Measurements from ENCODE around the gene CYP2A7. TPM values are rescaled to one million over a fixed set of nuclear protein-coding genes. Genes with fewer than 3 reads are reported as not detected.
"Not testable (repeated sequence)": the region's sequence is repeated elsewhere in the genome, so short reads cannot be mapped to it uniquely, and the experiment has no call there.

Gene CYP2A7
- polyA plus RNA-seq, 1 experiment = not detected

DNA sequence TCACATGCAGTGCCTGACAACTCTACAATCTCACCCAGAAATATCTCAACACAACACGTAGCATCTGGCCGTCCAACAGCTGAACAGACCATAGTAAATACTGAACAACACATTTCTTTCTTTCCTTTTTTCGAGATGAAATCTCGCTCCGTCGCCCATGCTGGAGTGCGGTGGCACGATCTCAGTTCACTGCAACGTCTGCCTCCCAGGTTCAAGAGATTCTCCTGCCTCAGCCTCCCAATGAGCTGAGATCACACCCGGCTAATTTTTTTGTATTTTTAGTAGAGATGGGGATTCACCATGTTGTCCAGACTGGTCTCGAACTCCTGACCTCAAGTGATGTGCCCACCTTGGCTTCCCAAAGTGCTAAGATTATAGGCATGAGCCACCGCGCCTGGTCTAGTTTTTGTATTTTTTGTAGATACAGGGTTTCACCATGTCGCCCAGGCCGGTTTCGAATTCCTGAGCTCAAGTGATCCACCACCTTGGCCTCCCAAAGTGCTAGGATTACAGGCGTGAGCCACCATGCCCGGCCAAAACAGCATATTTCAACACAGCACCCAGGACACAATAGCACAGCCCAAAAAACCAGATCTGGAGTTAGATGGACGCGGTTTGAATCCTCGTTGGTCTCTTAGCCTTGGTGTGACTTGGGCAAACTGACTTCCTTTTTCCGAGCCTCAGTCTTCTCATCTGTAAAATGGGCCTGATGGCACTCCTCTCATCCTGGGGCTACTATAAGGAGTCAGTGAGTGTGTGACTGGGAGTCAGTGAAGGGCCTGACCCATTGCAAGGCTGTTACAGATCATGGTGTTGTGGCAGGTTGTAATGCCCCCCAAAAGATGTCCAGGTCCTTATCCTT, 54.4 kb downstream of the CYP2A7 start:
- H3K4me3 ChIP-seq (ENCODE audit: low read depth, low read length) = no peak overlapping the region
- ChIA-PET POLR2A (no interaction called here), CTCF (interaction anchor here (1.5 kb wide), 1 partner anchor 21 kb away, joined by 6 read pairs; no protein-coding TSS in a partner anchor)
- no peak for DNase-seq (ENCODE audit: low read depth, low spot score)
- peaks cover 5% of the 10 kb centered on the region; the same call in 1 of the 2 replicates for H3K9me3 ChIP-seq (ENCODE audit: control insufficient read depth, insufficient read depth, low read length)
- H3K27me3 ChIP-seq (ENCODE audit: control insufficient read depth, insufficient read depth, low read length) = no peaks in the 10 kb centered on the region
- TF ChIP-seq, protein P1, sequence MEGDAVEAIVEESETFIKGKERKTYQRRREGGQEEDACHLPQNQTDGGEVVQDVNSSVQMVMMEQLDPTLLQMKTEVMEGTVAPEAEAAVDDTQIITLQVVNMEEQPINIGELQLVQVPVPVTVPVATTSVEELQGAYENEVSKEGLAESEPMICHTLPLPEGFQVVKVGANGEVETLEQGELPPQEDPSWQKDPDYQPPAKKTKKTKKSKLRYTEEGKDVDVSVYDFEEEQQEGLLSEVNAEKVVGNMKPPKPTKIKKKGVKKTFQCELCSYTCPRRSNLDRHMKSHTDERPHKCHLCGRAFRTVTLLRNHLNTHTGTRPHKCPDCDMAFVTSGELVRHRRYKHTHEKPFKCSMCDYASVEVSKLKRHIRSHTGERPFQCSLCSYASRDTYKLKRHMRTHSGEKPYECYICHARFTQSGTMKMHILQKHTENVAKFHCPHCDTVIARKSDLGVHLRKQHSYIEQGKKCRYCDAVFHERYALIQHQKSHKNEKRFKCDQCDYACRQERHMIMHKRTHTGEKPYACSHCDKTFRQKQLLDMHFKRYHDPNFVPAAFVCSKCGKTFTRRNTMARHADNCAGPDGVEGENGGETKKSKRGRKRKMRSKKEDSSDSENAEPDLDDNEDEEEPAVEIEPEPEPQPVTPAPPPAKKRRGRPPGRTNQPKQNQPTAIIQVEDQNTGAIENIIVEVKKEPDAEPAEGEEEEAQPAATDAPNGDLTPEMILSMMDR (IDR thresholded peaks at IDR 0.05; ENCODE audit: low read depth, low read length) = no peak
- no peak overlapping the region for H3K27ac ChIP-seq (ENCODE audit: low read depth, low read length)

DNA sequence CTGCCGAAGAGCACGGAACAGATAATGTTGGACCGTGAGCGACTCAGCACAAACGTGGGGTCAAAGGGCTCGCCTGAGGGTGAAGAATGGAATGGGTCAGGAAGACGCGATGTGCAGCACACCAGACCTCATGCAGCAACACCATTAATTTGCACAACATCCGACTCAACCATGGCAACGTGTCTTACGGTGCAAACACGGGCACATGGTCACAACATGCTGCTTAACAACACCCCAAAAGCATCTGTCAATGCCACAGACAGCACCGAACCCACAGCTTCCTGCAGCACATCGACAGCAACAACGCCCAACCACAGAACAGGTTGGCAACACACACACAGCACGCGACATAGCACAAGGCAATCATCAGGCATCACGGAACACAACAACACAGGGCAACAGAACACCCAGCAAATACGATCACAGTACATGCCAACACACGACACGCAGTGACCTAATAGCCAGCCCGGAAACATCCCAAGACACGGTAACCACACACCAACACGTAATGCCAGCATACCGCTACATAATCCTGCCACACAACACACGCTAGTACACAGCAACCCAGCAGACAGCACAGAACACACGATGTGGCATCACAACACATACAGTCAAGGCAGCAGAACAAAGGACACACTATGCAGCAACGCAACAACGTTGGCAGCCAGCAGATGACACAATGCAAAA, 55.2 kb downstream of the CYP2A7 start:
- POLR2A ChIA-PET, CTCF ChIA-PET: not testable (repeated sequence)

DNA sequence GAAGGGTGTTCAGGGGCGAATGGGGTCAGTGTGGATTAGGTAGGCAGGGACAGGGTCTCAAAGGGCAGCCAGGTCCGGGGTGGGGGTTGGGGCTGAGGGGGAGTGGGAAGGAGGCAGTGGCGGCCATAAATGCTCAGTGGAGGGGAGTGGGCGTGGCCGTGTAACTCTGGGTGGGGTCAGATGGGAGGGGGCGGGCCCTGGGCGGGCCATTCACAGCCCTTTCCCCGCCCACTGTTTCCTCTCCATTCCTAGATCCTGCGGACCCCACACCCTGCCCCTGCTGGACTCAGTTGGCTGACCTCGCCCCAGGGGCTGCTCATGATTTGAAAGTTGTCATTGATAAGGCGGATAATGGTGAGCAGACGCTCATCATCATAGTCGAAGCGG, 55.7 kb downstream of the CYP2A7 start:
- H3K27me3 ChIP-seq (ENCODE audit: control insufficient read depth, insufficient read depth, low read length); CTCF ChIA-PET; H3K9me3 ChIP-seq (ENCODE audit: control insufficient read depth, insufficient read depth, low read length); DNase-seq (ENCODE audit: low read depth, low spot score); H3K4me3 ChIP-seq (ENCODE audit: low read depth, low read length); H3K27ac ChIP-seq (ENCODE audit: low read depth, low read length); POLR2A ChIA-PET: not testable (repeated sequence)

More for the DNA sequence above, 55.2 kb downstream of the CYP2A7 start:
- not testable (repeated sequence) for DNase-seq (ENCODE audit: low read depth, low spot score); H3K27me3 ChIP-seq (ENCODE audit: control insufficient read depth, insufficient read depth, low read length); H3K27ac ChIP-seq (ENCODE audit: low read depth, low read length); H3K9me3 ChIP-seq (ENCODE audit: control insufficient read depth, insufficient read depth, low read length); H3K4me3 ChIP-seq (ENCODE audit: low read depth, low read length)

DNA sequence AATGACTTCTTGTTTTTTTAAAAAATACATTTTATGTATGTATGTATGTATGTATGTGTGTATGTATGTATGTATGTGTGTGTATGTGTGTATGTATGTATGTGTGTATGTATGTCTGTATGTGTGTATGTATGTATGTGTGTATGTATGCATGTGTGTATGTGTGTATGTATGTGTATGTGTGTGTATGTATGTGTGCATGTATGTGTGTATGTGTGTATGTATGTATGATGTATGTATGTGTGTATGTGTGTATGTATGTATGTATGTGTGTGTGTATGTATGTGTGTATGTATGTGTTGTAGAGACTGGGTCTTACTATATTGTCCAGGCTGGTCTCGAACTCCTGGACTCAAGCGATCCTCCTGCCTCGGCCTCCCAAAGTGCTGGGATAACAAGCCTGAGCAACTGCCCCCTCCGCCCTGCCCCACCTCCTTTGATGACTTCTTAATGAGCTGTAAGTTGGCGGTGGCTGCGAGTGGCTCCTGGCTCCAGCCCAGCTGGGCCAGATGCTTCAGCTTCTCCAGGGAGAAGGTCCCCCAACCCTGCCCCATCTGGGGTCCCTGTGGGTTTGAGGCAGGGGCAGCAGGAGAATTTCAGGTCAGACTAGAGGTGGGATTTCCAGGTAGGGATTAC, 56.5 kb downstream of the CYP2A7 start:
- CTCF ChIA-PET; POLR2A ChIA-PET; H3K27me3 ChIP-seq (ENCODE audit: control insufficient read depth, insufficient read depth, low read length); DNase-seq (ENCODE audit: low read depth, low spot score); H3K27ac ChIP-seq (ENCODE audit: low read depth, low read length); H3K4me3 ChIP-seq (ENCODE audit: low read depth, low read length); H3K9me3 ChIP-seq (ENCODE audit: control insufficient read depth, insufficient read depth, low read length): not testable (repeated sequence)

Other genes starting within 250 kb of the CYP2A7 start
- 29.4 and 30.9 TPM in 2 replicates for gene NUMBL, start 191.6 kb downstream of the CYP2A7 start, polyA plus RNA-seq (2011; rRNA removed)
- 16.0 and 20.2 TPM in 2 replicates for gene COQ8B, start 165.3 kb downstream of the CYP2A7 start, polyA plus RNA-seq (2011; rRNA removed)
- 8.9 and 11.6 TPM in 2 replicates for gene ITPKC, start 165.1 kb downstream of the CYP2A7 start, polyA plus RNA-seq (2011; rRNA removed)
- gene ACTMAP, start 131.8 kb downstream of the CYP2A7 start, polyA plus RNA-seq (2011; rRNA removed) = 2.9 and 4.5 TPM in 2 replicates
- gene SNRPA, start 131.0 kb downstream of the CYP2A7 start, polyA plus RNA-seq (2011; rRNA removed) = 126 and 133 TPM in 2 replicates
- not detected in 2 replicates for gene MIA, start 106.7 kb downstream of the CYP2A7 start, polyA plus RNA-seq (2011; rRNA removed)
- 14.0 and 16.2 TPM in 2 replicates for gene RAB4B, start 104.0 kb downstream of the CYP2A7 start, polyA plus RNA-seq (2011; rRNA removed)
- gene EGLN2, start 83.0 kb downstream of the CYP2A7 start, polyA plus RNA-seq (2011; rRNA removed) = 28.2 and 40.6 TPM in 2 replicates
- gene CYP2A6, start 31.8 kb downstream of the CYP2A7 start, polyA plus RNA-seq (2011; rRNA removed) = not detected in 2 replicates
- not detected in 2 replicates for gene CYP2B6, start 109.1 kb upstream of the CYP2A7 start, polyA plus RNA-seq (2011; rRNA removed)
- gene CYP2A13, start 206.2 kb upstream of the CYP2A7 start, polyA plus RNA-seq (2011; rRNA removed) = not detected in 2 replicates
- gene CYP2F1, start 232.2 kb upstream of the CYP2A7 start, polyA plus RNA-seq (2011; rRNA removed) = not detected in 2 replicates